ENCODE results near the gene IL17RD.
A peak's percentile ranks its signal among the peaks of the same experiment; 100 is the strongest.

The IL17RD gene

GRCh38 chr3:57128826-57129667 is 36.1 kb downstream of the IL17RD start:
- DNase-seq, result no peak

DNA sequence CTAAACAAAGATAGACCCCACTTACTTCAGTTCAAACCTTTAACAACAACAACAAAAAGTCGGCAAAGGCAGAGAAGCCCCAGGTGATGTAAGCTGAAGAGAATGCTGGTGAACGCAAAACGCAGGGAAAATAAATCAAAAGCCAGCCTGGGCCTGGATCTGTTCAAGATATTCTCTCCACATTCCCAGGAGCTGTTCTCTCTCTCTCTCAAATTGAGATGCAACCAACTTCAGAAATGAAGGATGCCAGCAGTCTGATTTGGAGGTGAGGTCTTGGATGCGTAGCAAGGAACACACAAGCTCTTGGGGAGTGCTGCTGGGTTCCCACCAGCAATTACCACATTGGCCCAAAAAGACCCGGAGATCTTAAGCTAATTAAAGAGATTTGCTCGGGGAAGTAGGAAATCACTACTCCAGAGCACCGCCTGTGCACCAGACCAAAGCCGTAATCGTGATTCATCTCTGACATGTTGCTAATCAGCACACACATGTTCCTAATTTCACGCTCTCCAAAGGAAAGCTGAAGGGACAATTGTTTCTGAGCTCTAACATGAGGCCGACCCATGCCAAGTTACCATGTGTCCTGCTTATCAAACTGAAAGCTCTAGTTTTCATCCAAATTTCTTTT is 37.1 kb downstream of the IL17RD start:
- no peak for DNase-seq

- no peak for DNase-seq
Observed at GRCh38 chr3:57126244-57126643, 38.9 kb downstream of the IL17RD start.

DNA sequence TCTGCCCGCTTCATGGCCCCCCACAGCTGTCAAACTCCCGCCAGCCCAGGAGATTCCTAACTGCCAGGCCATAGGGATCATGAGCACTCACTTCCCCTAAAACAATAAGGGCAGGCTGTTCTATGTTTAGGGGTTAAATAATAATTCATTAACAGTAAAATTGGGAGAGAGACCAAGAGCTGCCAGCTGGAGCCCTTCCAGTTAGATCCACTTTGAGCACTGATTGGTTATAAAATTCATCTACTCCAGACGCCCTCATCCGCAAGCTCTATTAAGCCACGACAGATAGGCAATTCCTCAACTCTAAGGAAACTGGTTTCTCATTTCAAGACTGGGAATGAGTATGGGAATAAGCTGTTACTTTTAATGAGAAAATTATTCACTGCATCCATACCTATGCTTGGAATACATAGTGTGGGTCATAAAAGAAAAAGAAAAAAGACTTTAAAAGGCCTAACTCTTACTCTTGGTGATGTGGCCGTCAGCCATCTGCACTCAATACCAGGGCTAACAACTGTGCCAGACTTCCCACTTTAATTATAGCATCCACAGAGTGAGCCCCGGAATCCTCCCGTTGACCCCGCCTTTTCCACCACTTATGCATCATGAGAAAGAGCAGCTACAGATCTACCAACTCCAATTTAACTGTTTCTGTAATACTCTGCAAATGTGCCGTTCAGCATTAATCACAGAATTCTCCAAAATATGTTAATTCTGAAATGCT is 44.5 kb downstream of the IL17RD start:
- DNase-seq, result no peak

- no peak for DNase-seq
Observed at GRCh38 chr3:57120040-57120439, 45.1 kb downstream of the IL17RD start.

DNA sequence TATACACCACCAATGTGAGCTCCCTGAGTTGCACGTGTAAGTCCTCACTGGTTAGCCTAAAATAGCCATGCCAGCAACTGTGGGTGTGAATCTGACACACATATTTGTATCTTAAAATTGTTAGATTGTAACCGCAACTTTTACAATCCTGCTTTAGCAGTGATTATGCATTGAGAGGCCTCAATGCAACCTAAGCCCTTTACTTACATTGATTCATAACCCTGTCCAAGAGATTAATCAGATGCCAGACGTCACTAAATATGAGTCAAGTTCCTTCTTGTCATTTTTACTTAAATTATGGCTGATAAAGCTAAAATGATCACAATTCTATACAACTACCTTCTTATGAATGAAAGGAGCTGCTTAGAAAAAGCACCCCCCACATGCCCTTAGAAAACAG is 46.9 kb downstream of the IL17RD start:
- DNase-seq, result no peak

DNA sequence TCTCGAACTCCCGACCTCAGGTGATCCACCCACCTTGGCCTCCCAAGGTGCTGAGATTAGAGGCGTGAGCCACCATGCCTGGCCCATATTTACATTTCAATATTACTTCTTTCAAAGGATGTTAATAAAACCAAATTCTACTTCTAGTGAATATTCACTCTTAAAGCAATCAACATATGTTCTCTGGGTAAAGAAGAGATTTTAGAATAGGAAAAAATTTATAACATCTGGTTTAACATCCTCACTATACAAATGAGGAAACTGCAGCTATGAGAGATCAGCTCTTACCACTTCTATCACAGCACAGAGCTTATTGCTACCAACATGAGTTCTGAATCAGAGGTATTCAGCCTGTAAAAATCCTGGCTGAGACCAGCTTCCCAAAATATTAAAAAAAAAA is 48.7 kb downstream of the IL17RD start:
- DNase-seq, result no peak

DNA sequence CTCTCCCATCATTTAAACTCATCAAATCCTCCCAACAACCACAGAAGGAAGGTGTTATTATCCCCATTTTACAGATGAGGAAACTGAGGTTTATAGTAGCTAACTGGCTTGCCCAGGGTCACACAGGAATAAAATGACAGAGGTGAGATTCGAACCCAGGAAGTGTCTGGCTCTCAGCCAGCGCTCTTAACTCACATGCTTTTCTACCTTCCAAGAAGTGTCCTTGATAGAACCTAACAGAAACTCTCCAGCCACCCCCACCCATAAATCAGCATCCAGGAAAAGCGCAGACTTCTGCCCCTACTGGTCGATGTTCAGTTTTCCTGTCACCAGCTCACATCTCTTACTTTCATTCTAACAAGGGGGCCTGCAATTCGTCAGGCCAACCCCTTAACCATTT is 52.9 kb downstream of the IL17RD start:
- DNase-seq, result no peak

GRCh38 chr3:57110798-57111197 is 54.4 kb downstream of the IL17RD start:
- no peak for DNase-seq

GRCh38 chr3:57110214-57110613 is 54.9 kb downstream of the IL17RD start:
- DNase-seq, result no peak

DNA sequence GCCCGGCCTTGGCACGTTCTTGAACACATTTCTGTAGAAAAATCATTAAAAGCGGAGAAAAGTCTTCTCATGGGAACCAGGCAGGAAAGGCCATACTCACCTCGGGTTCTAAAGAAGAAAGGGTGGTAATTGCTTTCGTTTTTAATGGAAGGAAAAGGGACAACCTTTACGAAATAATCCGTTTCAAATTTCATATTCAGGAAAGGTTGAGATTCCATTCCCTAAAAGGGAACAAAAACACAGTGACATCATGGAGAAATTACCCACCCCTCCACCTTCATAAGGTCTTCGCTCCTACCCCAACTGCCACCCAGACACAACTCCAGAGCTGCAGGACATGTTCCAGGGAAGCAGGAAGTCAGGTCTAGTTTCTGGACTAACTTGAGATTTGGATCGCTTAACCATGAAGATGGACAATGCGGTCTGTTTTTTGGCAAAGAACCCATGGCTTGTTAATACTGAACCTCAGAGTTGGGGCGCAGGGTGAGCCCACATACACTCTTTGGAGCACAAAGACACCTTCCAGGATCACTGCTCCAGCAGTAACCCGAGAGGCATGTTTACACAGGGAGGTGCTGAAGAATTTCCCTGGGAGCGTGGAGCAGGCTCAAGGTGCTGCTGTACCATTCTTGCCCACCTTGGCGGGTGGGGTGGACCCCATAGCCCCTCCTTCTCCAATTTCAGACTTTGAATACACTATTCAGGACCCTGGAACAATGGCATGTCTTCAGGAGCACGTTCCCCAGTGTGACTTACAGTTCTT is 55.5 kb downstream of the IL17RD start:
- no peak for DNase-seq

DNA sequence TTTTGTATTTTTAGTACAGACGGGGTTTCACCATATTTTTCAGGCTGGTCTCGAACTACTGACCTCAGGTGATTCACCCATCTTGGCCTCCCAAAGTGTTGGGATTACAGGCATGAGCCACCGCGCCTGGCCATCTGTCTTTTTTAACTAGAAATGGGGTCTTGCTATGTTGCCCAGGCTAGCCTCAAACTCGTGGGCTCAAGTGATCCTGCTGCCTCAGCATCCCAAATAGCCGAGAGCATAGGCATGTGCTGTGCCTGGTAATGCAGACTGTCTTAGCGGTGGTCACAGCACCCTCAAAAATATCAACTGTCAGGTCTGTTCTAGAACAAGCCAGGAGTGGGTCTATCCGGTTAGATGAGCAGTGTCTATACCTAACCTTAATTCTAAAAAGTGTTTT is 56.5 kb downstream of the IL17RD start:
- DNase-seq, result no peak

DNA sequence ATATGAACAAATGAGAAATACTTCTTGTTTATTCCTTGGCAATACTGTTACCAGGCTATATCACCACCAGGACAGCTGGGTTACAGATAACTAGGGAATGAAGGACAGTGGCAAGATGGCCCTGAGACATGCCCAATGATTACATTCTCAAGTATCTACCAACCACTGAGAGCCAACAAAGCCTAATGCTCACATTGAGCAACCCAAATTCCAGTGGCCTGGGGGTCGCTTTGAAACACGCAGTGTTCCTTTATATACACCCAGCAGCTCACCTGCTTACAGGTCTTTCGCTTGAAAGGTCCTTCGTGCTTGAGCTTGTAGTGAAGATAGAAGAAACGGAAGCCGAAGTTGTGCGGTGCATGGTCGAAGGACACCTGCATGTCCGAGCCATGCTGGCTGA is 59.6 kb downstream of the IL17RD start:
- DNase-seq, result no peak

- peak; percentile 89 to 91 for DNase-seq
Observed at GRCh38 chr3:57100046-57100695, 65.0 kb downstream of the IL17RD start.

GRCh38 chr3:57098418-57099310 is 66.5 kb downstream of the IL17RD start:
- no peak for DNase-seq

GRCh38 chr3:57097536-57097935 is 67.6 kb downstream of the IL17RD start:
- no peak for DNase-seq

DNA sequence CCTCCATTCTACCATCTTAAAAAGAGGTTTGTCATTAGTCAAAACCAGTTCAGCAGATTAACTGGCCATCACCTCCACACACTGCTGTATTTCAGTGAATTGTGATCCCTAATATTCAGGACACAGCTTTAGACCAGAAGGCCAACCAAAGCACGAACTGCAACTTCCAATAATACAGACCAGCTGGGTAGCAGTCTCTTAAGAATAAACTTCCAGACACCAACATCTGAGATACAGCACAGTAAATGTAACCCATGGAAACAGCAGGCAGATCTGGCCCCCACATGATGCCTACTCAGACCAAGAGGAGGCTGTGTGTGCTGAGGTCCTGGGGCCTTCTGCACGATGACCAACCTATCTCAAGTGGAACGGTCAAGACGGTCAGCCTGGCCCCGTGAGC is 69.8 kb downstream of the IL17RD start:
- no peak for DNase-seq

DNA sequence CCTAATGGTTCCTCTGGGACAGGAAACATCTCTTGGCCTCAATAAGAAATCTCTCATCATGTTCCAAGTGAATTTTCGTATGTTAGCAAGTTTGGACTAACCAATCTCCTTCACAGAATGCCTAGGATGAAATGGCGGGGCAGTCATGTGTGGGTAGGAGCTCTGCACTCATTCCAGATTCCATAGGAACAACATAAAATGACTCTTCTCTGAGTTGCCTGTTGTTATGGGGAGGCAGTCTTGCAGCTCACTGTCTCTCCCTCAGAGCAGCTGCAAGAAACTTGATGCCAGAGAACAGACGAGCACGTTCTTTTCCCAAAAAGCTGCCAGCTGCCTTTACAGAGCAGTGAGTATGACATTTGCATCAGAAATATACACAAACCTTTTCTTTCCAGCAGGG is 70.6 kb downstream of the IL17RD start:
- no peak for DNase-seq

- no peak for DNase-seq
Observed at GRCh38 chr3:57093971-57094535, 71.1 kb downstream of the IL17RD start.

GRCh38 chr3:57093489-57093888 is 71.7 kb downstream of the IL17RD start:
- no peak for DNase-seq

All from AML-193 (cell line).